AG09319 (cell line): Measurements from ENCODE around the gene APOL2.
"Not testable (repeated sequence)": the region's sequence is repeated elsewhere in the genome, so short reads cannot be mapped to it uniquely, and the experiment has no call there.

Source experiments
- DNase-seq: peaks from one replicate; pipeline ENCODE4 v3.0.0-alpha.2; 2010; ENCODE audit warnings: low read depth; ENCODE audit errors: extremely low read depth
- CTCF ChIP-seq: IDR thresholded peaks from 2 replicates; pipeline ENCODE4 v1.5.1; 2011; ENCODE audit warnings: low read depth, mild to moderate bottlenecking, inconsistent platforms, low read length, moderate library complexity

APOL2 gene

GRCh38 chr22:36193171-36193570 lies 46.2 kb downstream of the APOL2 start:
- no peak for TF ChIP-seq CTCF
- DNase-seq = no peak

- no peak for TF ChIP-seq CTCF
- DNase-seq = no peak
These were observed 46.8 kb downstream of the APOL2 start for GRCh38 chr22:36192542-36192941.

- DNase-seq = peak; percentile 25
These were observed 48.1 kb downstream of the APOL2 start for GRCh38 chr22:36191106-36191836.

GRCh38 chr22:36187862-36188261 lies 51.5 kb downstream of the APOL2 start:
- DNase-seq = not testable (repeated sequence)

More at GRCh38 chr22:36191106-36191836, 48.1 kb downstream of the APOL2 start:
- no peak for TF ChIP-seq CTCF

- no peak for TF ChIP-seq CTCF
- DNase-seq = no peak
These were observed 53.3 kb downstream of the APOL2 start for GRCh38 chr22:36185828-36186624.

GRCh38 chr22:36184433-36185025 lies 54.8 kb downstream of the APOL2 start:
- no peak for TF ChIP-seq CTCF
- no peak for DNase-seq

- no peak for DNase-seq
- no peak for TF ChIP-seq CTCF
These were observed 55.9 kb downstream of the APOL2 start for GRCh38 chr22:36183446-36183845.
